ENCODE results near the gene KPNA2.

DNA sequence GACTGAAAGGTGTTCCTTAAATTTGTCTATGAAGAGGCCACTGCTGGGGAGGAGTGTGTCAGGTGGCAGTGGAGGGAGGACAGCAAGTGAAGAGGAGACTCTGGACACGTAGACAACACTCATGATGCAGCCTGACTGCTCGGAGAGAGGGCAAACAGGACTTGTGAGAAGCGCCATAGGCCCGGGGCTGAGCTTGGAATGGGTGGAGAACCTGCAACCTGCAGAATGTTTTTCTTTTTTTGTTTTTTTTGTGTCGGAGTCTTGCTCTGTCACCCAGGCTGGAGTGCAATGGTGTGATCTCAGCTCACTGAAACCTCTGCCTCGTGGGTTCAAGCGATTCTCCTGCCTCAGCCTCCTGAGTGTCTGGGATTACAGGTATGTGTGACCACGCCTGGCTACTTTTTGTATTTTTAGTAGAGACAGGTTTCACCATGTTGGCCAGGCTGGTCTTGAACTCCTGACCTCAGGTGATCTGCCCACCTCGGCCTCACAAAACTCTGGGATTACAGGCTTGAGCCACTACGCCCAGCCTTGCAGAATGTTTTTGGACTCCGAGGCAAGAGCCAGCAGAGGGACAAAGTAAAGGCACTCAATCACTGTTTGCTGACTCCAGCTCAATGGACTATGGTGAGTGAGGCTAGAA lies 20.3 kb upstream of the KPNA2 start:
- TF ChIP-seq, protein P1, sequence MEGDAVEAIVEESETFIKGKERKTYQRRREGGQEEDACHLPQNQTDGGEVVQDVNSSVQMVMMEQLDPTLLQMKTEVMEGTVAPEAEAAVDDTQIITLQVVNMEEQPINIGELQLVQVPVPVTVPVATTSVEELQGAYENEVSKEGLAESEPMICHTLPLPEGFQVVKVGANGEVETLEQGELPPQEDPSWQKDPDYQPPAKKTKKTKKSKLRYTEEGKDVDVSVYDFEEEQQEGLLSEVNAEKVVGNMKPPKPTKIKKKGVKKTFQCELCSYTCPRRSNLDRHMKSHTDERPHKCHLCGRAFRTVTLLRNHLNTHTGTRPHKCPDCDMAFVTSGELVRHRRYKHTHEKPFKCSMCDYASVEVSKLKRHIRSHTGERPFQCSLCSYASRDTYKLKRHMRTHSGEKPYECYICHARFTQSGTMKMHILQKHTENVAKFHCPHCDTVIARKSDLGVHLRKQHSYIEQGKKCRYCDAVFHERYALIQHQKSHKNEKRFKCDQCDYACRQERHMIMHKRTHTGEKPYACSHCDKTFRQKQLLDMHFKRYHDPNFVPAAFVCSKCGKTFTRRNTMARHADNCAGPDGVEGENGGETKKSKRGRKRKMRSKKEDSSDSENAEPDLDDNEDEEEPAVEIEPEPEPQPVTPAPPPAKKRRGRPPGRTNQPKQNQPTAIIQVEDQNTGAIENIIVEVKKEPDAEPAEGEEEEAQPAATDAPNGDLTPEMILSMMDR (IDR thresholded peaks at IDR 0.05; ENCODE audit: low read length): no peak
- TF ChIP-seq EZH2phosphoT487 (IDR thresholded peaks at IDR 0.05; ENCODE audit: low read length): no peak

All from MM.1S (cell line).